PFSK-1 (cell line): Measurements from ENCODE around the gene VGLL3.

ENCODE experiments used
- FOXP2 ChIP-seq: optimal IDR thresholded peaks from 2 replicates; pipeline ENCODE3; 2011; ENCODE audit warnings: borderline replicate concordance, control low read depth, inconsistent platforms; ENCODE audit not compliant: insufficient read depth; ENCODE audit errors: extremely low read length, extremely low read depth
- POLR2AphosphoS5 ChIP-seq: IDR thresholded peaks from 2 replicates; pipeline ENCODE4 v1.6.1; 2012; ENCODE audit warnings: low read depth, mild to moderate bottlenecking, control low read depth, low read length, moderate library complexity

DNA sequence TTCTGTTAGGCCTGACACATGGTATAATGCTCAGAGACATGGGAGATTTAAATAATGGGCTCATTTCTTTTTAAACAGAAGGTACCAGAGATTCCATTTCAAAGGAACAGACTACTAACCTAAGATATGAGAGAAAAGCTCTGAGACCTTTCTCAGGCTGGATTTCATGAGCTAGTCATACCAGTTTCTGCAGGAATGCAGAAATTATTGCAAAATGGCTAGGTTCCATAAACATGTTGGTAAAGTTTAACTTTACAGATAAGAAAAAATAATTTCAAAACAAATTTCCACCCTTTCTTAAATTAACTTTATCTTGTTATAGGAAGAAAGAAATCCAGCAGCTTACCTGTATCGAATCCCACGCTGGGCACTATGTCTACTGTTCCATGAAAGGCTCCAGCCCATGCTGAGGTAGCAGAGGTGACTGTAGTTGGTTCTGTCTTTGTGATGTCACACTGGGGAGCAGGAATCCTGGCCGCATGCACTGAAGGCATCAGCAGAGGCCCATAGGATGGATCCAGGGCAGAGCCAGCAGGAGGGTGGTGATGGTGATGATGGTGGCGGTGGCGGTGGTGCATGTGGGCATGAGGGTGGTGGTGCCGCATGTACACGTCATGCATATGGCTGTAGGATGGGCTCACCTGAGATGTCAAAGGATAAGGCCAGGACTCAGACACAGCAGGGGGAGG, 22.6 kb downstream of the VGLL3 start:
- TF ChIP-seq FOXP2: no peak
- TF ChIP-seq POLR2AphosphoS5: no peak
